SK-N-MC (cell line): ENCODE data around the gene PPA2.
"Not testable (repeated sequence)": the region's sequence is repeated elsewhere in the genome, so short reads cannot be mapped to it uniquely, and the experiment has no call there.

Experiments
- DNase-seq: peaks from one replicate; pipeline ENCODE4 v3.0.0-alpha.2; 2011; ENCODE audit warnings: low read depth, low spot score
- H3K27ac ChIP-seq: fragments of 200-600 bp; sonication (generic); 2 replicates; pipeline ENCODE4 v1.5.1; 2016; ENCODE audit warnings: mixed run types
- H3K36me3 ChIP-seq: fragments of 200-600 bp; sonication (generic); 2 replicates; pipeline ENCODE4 v1.6.1; 2017; ENCODE audit warnings: antibody characterized with exemption, low read length, mixed read lengths; ENCODE audit not compliant: insufficient read depth
- H3K4me3 ChIP-seq: fragments of 200-600 bp; sonication (generic); 2 replicates; pipeline ENCODE4 v1.5.1; 2016
- H3K9ac ChIP-seq: fragments of 200-600 bp; sonication (generic); 2 replicates; pipeline ENCODE4 v1.8.0; 2017; ENCODE audit warnings: mixed run types, mixed read lengths; ENCODE audit not compliant: insufficient read length
- H3K9me3 ChIP-seq: fragments of 200-600 bp; sonication (generic); 2 replicates; pipeline ENCODE4 v1.6.1; 2017; ENCODE audit warnings: low read depth, mild to moderate bottlenecking, antibody characterized with exemption, low read length, moderate library complexity, mixed read lengths
- EZH2 ChIP-seq: fragments of 200-600 bp; sonication (generic); IDR thresholded peaks from one replicate; pipeline ENCODE4 v1.6.1; 2017; ENCODE audit warnings: antibody characterized with exemption
- FOXP2 ChIP-seq: optimal IDR thresholded peaks from 2 replicates; pipeline ENCODE3; 2011; ENCODE audit warnings: mild to moderate bottlenecking, moderate library complexity; ENCODE audit not compliant: insufficient read depth; ENCODE audit errors: extremely low read length, control extremely low read depth
- POLR2AphosphoS5 ChIP-seq: IDR thresholded peaks from 2 replicates; pipeline ENCODE4 v1.6.1; 2012; ENCODE audit warnings: mild to moderate bottlenecking, low read depth, low read length, borderline replicate concordance

PPA2 gene

GRCh38 chr4:105462576-105462975 lies 11.3 kb downstream of the PPA2 start:
- DNase-seq = no peak
- H3K4me3 ChIP-seq = no peak overlapping the region
- H3K9ac ChIP-seq = no peak overlapping the region
- H3K9me3 ChIP-seq = no peaks in the 10 kb centered on the region
- no peak overlapping the region for H3K27ac ChIP-seq
- TF ChIP-seq EZH2 = no peak
- TF ChIP-seq POLR2AphosphoS5 = no peak
- no peak for TF ChIP-seq FOXP2
- H3K36me3 ChIP-seq = peaks cover 36% of the 10 kb centered on the region

DNA sequence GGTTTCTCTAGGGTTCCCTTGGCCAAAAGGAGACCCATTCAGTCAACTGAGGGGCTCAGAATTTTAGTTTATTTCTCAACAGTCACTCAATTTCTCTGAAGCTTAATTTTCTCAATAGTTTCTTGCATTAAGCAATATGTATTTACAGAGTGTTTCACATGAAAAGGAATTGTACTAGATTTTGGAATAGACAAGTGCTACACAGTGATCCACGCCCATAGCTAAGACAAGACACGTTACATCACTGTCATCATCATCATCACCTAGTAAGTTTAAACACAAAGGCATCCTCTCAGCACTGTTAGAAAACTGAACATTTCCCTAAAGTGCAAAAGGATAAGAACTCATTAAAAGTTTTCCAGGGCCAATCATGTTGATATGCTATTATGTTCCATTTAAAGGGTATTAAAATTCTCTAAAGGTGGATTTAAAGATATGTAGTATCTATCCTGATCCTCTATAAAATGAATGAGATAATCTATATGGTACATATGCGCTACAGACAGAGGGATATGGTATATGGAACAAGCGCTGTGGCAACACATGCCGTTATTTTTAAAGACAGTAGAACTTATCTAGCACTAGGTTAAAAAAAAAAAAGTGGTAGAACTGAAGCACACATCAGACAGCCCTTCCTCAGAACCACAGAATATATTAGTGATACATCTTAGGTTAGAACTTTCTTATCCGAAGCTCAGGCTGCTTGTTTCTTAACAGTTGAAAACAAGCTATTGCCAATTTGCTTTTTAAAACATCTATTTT lies 12.1 kb downstream of the PPA2 start:
- H3K9me3 ChIP-seq = no peaks in the 10 kb centered on the region
- no peak for DNase-seq
- H3K4me3 ChIP-seq = no peak overlapping the region
- peaks cover 29% of the 10 kb centered on the region for H3K36me3 ChIP-seq
- no peak overlapping the region for H3K9ac ChIP-seq
- TF ChIP-seq EZH2 (no peak), FOXP2 (no peak), POLR2AphosphoS5 (no peak)
- no peak overlapping the region for H3K27ac ChIP-seq

DNA sequence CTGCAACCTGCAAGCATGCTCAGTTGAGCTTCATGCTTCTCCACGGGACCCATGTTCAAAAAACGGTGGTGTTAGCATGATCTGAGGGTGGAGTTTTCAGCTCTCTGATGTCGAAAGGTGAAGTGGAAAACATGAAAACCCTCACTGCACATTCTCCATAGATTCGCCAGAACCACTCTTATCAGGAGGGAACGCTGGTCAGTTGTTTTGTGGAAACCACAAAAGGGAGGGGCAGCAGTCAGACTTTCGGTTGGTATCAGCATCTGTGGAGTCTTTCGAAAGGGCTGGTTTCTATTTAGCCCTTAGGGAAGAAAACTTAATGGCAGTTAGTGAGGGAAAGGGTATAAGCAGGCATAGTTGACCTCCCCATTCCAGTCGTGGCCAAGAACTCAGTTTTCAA lies 12.6 kb downstream of the PPA2 start:
- Histone ChIP-seq H3K36me3 (peaks cover 27% of the 10 kb centered on the region), H3K4me3 (no peak overlapping the region)
- DNase-seq = no peak

GRCh38 chr4:105460306-105460705 lies 13.6 kb downstream of the PPA2 start:
- Histone ChIP-seq H3K27ac (no peak overlapping the region), H3K9ac (no peak overlapping the region), H3K36me3 (peaks cover 27% of the 10 kb centered on the region), H3K4me3 (no peak overlapping the region), H3K9me3 (no peaks in the 10 kb centered on the region)
- TF ChIP-seq EZH2 (no peak), FOXP2 (no peak), POLR2AphosphoS5 (no peak)
- no peak for DNase-seq

More for the DNA sequence above, 12.6 kb downstream of the PPA2 start:
- TF ChIP-seq FOXP2 (no peak), POLR2AphosphoS5 (no peak), EZH2 (no peak)
- Histone ChIP-seq H3K9me3 (no peaks in the 10 kb centered on the region), H3K27ac (no peak overlapping the region), H3K9ac (no peak overlapping the region)

- not testable (repeated sequence) for H3K27ac ChIP-seq, H3K9me3 ChIP-seq, H3K4me3 ChIP-seq, H3K9ac ChIP-seq, DNase-seq
- peaks cover 26% of the 10 kb centered on the region for H3K36me3 ChIP-seq
These were observed 15.3 kb downstream of the PPA2 start for GRCh38 chr4:105458541-105458940.

DNA sequence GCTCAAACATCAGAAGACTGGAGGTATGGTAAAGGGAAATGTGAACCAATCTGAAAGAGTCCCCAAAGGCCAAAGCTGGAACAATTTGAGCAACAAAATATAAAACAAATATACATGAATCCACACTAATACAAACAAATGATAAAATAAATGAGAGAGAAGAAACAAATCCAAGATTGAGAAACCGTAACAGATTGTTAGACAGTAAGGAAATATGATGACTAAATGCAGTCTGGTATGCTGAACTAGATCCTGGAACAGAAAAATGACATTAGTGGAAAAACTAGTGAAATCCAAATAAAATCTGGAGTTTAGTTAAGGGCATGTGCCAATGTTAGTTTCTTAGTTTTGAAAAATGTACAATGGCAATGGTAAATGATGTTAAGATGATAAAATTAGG lies 15.9 kb downstream of the PPA2 start:
- Histone ChIP-seq H3K27ac (no peak overlapping the region), H3K36me3 (peaks cover 26% of the 10 kb centered on the region), H3K9me3 (no peaks in the 10 kb centered on the region), H3K4me3 (no peak overlapping the region), H3K9ac (no peak overlapping the region)
- TF ChIP-seq POLR2AphosphoS5 (no peak), FOXP2 (no peak), EZH2 (no peak)
- no peak for DNase-seq

- TF ChIP-seq POLR2AphosphoS5 (no peak), EZH2 (no peak), FOXP2 (no peak)
- Histone ChIP-seq H3K27ac (no peak overlapping the region), H3K36me3 (peaks cover 37% of the 10 kb centered on the region), H3K9ac (no peak overlapping the region), H3K9me3 (no peaks in the 10 kb centered on the region), H3K4me3 (no peak overlapping the region)
- no peak for DNase-seq
These were observed 17.9 kb downstream of the PPA2 start for GRCh38 chr4:105455998-105456397.

DNA sequence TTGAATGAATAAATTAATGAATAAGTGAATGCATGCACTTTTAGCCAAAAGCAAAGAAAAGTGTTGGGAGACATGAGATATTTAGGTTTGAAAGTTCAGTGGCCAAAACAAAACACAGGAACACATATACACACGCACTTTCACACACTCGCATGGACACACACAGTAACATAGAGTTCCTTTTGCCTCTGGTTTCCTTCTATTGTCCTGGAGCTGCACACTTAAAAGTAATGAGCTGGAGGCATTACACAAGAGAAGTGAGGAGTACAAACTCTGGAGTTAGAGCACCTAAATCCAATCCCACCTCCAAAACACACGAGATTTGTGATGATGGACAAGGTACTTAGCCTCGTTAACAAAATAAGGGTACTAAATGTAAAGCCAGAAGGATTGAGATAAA lies 18.7 kb downstream of the PPA2 start:
- no peaks in the 10 kb centered on the region for H3K9me3 ChIP-seq
- no peak overlapping the region for H3K4me3 ChIP-seq
- H3K36me3 ChIP-seq = peaks cover 40% of the 10 kb centered on the region
- no peak overlapping the region for H3K9ac ChIP-seq
- no peak for DNase-seq
- no peak for TF ChIP-seq POLR2AphosphoS5
- H3K27ac ChIP-seq = no peak overlapping the region

GRCh38 chr4:105453550-105454205 lies 20.2 kb downstream of the PPA2 start:
- Histone ChIP-seq H3K36me3 (peaks cover 44% of the 10 kb centered on the region), H3K9ac (no peak overlapping the region), H3K9me3 (no peaks in the 10 kb centered on the region), H3K27ac (no peak overlapping the region), H3K4me3 (no peak overlapping the region)
- no peak for DNase-seq
- TF ChIP-seq POLR2AphosphoS5 = no peak
- no peak for TF ChIP-seq FOXP2
- TF ChIP-seq EZH2 = no peak
